ENCODE measurements around the gene SLC39A13. TPM values are rescaled to one million over a fixed set of nuclear protein-coding genes. Genes with fewer than 3 reads are reported as not detected.

The SLC39A13 gene
- 128 and 132 TPM in 2 replicates for total RNA-seq

DNA sequence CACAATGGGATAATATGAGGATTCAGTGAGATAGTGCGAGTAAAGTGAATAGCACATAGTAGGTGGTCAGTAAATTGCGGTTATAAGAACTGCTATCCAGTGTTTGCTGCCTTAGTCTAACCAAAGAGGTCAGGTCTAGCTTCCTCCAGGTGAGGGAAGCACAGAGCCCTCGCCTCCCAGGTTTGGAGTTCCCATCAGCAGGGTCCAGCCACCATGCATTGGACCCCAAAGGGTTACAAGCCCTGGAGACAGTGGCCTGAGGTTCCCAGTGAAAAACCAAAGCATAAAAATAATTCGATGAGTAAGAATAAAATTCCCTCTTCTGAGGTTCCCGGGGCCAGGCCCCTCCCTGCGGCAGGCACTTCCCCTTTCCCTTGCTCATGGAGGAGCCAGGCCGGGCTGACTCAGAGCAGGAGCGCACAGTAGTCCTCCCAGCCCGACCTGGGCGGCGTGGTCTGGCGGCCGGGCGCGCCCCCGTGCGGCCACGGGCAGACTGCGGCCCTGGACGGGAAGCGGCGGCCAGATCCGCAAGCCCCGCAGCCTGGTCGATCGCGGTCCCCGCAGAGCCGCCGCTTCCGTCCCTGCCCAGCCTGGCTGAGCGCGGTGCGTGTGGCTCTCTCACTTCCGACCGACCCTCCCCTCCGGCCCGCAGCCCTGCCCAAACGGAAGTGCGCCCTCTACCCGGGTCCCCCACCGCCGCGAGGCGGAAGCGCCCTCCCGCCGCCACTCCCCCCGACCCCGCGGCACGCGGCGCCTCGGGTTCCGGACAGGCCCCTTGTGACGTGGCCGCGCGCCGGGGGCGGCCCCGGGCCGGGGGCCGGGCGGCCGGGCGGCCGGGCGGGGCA, at the start of gene SLC39A13:
TSS of gene SLC39A13 (plus strand) at position 845 of the 845 bp plus-strand sequence. CDS start 1,505 bp downstream, outside the sequence.

DNA sequence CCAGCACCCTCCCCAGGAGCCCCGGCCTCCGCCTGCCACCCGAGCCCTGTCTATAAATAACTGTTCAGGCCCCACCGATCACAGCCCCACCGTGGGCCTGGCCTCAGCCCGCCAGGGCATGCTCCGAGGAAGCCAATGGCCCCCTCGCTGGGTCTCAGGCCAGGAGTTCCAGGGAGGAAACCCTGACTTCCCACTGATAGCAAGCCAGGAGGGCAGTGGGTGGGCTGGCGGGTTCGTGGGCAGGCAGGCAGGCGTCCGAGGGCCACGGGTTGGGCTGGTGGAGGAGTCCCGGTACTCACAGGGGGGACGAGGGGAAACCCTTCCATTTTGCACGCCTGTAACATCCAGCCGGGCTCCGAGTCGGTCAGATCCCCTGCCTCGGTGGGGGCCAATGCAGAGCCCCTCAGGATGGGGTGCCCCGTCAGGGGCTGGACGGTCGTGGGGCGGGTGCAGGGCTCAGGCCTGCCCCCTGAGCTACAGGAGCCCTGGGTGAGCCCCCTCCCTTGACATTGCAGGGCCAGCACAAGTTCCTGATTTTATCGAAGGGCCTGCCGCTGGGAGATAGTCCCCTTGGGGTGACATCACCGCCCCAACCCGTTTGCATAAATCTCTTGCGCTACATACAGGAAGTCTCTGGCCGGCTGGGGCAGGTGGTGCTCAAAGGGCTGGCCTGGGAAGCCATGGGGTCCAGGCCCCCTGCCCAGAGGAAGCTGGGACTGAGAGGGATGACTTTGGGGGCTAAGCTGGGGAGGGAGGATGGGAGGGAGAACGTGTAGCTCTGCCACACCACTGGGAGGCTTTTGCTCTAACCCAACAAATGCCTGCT, 30.2 kb upstream of the SLC39A13 start, which contains the start of gene SPI1:
TSS of gene SPI1 (minus strand) at position 538 of the 826 bp plus-strand sequence. CDS start at position 344, 194 bp downstream.

GRCh38 chr11:47426062-47426956, 17.9 kb downstream of the SLC39A13 start, which contains the start of gene PSMC3:
Gene PSMC3, minus strand, starts transcription at chr11:47426439. Its CDS starts 160 bp downstream, at chr11:47426279.

GRCh38 chr11:47448566-47449427, 40.4 kb downstream of the SLC39A13 start, which contains the start of gene RAPSN:
Gene RAPSN, minus strand, starts transcription at chr11:47449136. Its CDS starts 172 bp downstream, at chr11:47448964.

Small RNAs within 50 kb of the gene (small RNA-seq; reads per million reads assigned to genes)
- gene MIR4487 = not detected

Other genes starting within 250 kb of the SLC39A13 start
- 172 and 210 TPM in 2 replicates for gene ARFGAP2, start 231.7 kb upstream of the SLC39A13 start, total RNA-seq
- gene PACSIN3, start 222.2 kb upstream of the SLC39A13 start, total RNA-seq = 37.0 and 37.8 TPM in 2 replicates
- 35.5 and 40.9 TPM in 2 replicates for gene DDB2, start 193.6 kb upstream of the SLC39A13 start, total RNA-seq
- 35.7 and 37.3 TPM in 2 replicates for gene ACP2, start 159.8 kb upstream of the SLC39A13 start, total RNA-seq
- 15.4 and 17.0 TPM in 2 replicates for gene NR1H3, start 150.6 kb upstream of the SLC39A13 start, total RNA-seq
- gene MADD, start 138.5 kb upstream of the SLC39A13 start, total RNA-seq = 25.8 and 30.1 TPM in 2 replicates
- not detected in 2 replicates for gene MYBPC3, start 55.9 kb upstream of the SLC39A13 start, total RNA-seq
- not detected in 2 replicates for gene SPI1, start 30.0 kb upstream of the SLC39A13 start, total RNA-seq
- gene PSMC3, start 17.8 kb downstream of the SLC39A13 start, total RNA-seq = 92.8 and 122 TPM in 2 replicates
- gene RAPSN, start 40.5 kb downstream of the SLC39A13 start, total RNA-seq = 0.32 TPM in 1 of 2 replicates, not detected in the other
- gene CELF1, start 144.5 kb downstream of the SLC39A13 start, total RNA-seq = 115 and 140 TPM in 2 replicates
- gene PTPMT1, start 157.0 kb downstream of the SLC39A13 start, total RNA-seq = 51.0 and 62.1 TPM in 2 replicates
- 34.2 and 34.7 TPM in 2 replicates for gene KBTBD4, start 170.4 kb downstream of the SLC39A13 start, total RNA-seq
- 49.5 and 53.2 TPM in 2 replicates for gene NDUFS3, start 170.5 kb downstream of the SLC39A13 start, total RNA-seq
- 0.24 TPM in 1 of 2 replicates, not detected in the other for gene FAM180B, start 178.1 kb downstream of the SLC39A13 start, total RNA-seq
- 0.12 and 0.49 TPM in 2 replicates for gene C1QTNF4, start 185.8 kb downstream of the SLC39A13 start, total RNA-seq
- gene MTCH2, start 234.0 kb downstream of the SLC39A13 start, total RNA-seq = 57.0 and 59.1 TPM in 2 replicates

Data from hair follicle dermal papilla cell (primary cell).